Dermis microvascular lymphatic vessel endothelial cell (primary cell): ENCODE measurements around the gene LRRC1. TPM values are rescaled to one million over a fixed set of nuclear protein-coding genes. Genes with fewer than 3 reads are reported as not detected.

Source experiments
- DNase-seq, 2 donors: peaks; one replicate each; pipeline versions ENCODE4 v3.0.0 to v3.0.0-alpha.2; 2010; ENCODE audit warnings: low read depth in 2 of 2
- total RNA-seq: library from RNA; depleted of rRNA; stranded (reverse); fragments of >200 nt; gene quantifications from 2 replicates; pipeline ENCODE4 v1.2.1, GENCODE V29; 2014

Gene LRRC1
- total RNA-seq, 1 donor from 2014 or later, result 40.2 TPM

DNA sequence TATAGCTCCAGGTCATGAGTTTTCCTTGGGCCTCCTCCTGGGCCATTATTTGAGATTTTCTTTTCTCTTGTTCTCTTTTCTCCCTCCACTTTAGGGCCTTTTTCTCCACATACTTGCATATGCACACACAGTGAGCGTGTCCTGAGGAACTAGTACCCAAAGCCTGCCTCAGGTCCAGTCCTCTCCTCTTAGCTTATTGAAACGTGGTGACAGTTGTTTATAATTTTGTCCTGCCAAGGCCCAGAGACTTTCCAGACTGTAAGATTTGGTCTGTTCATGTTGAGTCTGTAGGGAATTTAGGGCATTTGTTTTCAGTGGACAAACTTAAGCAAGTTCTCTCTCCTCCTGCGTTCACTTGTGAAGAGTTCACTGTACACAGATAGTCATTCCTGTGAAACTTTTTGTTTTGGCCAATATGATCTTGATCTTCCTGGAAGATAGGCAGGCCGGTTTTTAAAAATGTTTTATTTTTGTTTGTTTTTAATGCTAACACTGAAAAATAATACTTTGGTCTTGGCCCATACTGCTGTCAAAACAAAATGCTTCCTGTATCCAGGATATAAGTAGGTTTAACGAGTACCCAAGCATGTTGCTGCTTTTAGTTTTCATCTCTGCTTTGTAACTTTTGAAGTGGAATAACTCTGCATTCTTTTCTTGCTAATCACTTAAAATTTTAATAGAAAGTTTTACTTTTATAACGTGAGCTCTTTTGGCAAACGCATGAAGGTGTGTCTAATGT, 20.7 kb downstream of the LRRC1 start:
- DNase-seq, result peak in 1 of 2 donors; percentile 82

DNA sequence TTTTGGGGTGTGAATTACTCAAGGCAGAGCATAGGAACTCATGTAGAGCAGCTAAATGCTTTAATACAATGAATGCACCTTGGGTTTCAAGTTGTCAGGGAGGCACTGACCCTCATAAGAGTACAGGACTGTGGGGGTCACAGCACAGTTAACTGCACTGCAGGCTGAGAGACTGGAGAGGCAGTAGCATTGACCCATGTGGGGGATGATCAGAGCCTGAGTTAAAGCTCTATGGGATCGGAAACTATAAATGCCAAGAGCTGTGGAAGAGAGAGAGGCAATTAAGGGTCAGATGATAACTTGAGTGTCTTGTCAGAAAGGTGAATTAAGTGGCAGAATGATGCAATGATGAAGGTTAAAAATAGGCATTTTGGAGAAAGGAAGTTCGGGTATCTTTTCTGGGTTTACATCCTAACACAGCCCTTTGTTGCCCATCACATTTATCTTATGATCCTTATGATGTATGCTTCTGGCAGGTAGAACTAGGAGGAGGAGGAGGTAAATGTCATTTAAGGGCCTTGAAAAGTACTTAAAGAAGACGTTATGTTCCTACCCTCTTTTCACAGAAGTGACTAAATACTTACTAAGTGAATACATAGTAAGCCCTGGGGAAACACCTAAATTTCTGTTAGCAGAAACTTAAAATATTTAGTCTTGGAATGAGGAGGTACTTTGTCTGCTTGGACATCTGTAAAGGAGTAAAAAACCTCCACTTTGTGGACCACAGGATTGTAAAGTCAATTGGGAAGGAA, 24.2 kb downstream of the LRRC1 start:
- no peak for DNase-seq

DNA sequence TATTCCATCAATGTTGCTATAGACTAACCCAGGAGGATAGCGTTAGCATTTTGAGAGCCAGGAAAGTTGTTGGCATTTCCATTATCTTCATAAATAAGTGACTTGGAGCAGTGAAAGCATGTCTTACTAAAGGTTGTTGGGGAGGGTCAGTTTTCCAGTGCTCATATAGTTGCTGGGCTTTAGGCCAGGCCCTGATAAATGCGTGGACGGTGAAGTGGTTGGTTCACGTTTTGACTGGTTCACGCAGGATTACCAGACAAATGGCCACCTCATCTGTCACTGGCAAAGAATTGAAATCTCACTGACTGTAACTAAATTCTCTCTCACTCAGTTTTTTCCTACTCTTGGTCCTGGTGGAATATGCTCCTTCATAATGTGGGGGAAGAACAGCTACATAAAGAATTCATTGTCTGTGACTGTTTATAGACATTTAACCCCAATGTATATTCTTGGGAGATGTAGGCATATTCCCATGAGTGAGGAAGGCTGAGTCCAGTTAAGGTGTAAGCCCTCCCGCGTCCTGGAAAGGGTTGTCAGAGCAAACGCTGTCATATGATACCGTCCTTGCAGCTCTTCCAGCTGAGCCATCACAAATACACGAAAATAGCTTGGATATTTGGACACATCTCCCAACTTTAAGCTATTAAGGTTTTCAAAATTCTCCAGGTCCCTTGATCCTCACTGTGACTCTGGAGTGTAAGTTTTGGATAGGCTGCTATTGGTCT, 27.8 kb downstream of the LRRC1 start:
- DNase-seq, result no peak

DNA sequence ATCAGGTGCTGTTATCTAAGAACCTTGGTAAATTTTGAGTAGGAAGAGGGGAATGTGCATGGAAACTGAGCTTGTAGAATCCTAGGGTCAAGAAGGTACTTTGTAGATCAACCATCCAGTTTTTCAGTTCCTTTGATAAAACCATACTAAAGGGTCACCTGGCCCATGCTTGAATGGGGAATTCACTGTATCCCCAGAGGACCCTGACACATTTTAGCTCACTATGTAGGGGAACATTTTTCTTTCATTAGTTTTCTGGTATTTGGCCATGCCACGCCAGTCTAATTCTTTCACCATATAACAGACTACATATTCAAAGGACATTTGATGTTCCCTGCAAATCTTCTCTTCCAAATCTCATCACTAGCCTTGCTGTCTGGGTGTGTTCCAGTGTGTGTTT, 29.9 kb downstream of the LRRC1 start:
- DNase-seq, result no peak

DNA sequence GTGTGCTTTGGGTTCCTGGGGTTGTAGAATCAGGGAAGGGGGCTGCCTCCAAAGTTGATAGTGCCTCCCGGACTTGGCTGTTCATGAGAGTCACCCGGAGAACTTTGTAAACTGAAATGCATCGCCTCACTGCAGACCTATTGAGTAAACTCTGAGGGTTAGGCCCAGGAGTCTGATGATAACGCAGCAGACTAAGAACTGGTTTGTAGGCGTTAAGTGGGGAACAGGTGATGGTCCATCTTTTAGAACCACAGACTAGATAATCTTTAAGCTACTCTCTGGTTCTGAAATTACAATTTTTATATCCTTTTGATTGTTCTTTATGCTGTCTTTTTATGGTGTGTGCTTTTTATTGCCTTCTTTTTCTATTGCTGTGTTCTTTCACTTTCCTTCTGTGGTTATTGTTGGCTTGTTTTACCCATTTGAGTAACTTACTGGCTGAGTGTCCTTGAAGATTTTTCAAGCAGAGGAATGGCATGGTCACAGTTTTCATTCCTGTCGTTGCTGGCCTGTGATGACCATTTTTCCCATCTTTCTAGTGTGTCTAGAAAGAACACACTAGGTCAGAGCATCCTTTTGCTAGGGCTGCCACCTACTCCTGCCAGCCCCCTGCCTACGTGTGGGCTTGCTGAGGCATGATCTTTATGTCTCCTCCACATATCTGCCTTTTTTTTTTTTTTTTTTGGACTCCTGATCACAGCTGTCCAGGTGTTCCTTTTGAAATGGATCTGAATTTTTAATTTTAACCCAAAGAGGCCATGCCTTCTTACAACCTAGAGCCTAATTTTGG, 30.9 kb downstream of the LRRC1 start:
- no peak for DNase-seq

DNA sequence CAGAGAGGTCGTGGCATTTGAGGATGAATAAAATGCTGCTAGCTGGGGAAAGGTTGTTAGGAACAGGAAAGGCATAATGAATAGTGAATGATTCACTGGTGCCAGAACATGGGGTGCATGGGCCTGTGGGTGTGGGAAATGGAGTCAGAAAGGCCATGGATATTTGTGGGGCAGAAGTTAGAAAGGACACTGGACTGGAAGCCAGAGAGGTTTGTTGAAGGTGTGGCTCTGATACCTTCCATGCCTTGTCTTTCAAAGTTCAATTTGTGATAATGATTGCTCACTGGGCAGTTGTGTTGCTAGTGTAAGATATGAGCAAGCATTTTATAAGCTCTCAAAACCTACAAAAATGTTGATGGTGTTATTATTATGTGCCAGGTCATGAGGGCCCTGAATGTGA, 32.7 kb downstream of the LRRC1 start:
- no peak for DNase-seq

DNA sequence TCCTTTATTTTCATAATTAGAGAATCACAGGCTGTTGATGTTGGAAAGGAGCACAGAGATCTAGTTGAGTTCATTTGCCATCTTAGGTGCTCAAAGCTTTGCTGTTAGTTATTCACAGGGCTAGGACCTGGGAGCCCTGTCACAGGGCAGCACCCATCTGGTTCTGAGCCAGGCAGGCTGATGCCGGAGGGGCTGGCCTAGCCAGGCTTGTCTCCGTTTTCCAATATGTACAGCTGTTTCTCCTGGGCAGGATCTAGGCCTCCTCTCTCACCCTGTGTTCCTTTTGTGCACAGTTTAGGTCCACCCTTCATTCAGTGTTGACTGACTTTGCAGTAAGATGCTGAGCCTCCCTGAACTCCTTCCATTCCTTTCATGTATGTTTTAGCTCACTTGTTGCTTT, 33.4 kb downstream of the LRRC1 start:
- no peak for DNase-seq

DNA sequence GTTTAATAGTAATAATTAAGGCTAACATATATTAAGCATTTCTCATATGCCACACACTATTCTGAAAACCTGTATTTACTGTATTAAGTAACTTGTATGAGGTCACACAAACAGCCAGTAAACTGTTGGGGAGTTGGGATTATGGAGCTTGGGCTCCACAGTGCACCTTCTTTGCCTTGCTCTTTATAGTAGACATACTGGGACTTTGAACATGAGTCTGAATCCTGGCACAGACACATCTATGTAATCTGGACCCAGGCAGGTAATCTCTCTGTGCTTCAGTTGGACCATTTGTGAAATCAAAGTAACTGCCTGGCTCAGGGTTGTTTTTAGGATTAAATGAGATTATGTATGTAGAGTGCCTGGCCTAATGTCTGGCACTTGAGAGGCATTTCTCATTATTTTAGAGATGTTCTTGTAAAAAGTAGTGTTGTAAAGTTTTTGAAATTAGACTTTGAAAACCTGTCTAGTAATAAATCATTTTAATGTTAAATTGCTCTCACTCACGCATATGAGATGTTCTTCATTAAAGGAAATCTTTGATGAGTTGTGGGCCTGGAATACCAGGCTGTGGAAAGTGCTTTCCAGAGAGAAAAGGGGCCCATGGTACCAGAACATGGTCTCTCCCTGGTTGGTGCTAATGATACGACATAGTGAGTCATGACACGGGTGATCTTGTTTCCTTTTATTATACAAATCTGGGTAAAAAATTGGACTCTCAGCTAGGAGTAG, 34.3 kb downstream of the LRRC1 start:
- peak in 1 of 2 donors; percentile 50 for DNase-seq

DNA sequence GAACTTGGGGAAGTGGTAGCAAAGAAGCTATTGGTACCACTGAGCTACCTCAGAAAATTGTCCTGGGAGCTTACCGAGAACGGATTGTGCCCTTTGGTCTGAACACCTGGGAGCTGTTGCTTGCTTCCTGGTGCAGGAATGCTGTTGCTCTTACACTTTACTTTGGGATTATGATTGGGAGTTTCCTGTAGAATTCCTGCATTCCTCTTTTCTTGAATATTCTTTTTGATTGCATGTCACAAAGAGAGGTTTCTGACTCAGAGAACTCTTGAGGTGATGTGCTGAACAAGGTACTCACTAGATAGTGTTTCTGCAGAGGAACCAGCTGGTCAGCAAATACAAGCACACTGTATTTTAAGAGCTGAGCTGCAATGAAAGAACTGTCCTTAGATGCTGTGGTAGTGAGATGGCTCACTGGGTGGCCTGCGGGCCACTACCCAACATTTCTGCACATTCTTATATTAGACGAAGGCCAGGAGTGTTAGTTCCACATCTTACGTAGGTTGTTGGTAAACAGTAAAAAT, 35.0 kb downstream of the LRRC1 start:
- no peak for DNase-seq

DNA sequence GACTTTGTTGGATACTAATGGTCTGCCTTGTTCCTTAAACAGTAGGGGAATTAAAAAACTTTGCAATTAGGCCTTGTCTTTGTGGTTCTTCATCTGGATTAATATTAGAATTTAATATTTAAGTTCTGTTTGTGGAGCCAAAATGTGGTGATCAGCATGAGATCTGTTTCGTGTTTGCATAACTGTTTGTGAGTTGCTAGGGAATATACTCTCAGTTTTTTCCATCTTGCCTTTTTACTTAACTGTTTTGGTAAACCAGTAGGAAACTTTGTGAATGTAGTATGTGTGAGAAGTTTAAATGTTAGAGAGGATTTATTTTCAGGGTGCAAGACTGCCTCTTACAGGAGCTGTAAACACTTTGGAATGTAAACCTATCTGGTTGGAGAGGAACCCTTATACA, 35.6 kb downstream of the LRRC1 start:
- DNase-seq, result peak in 1 of 2 donors; percentile 70

DNA sequence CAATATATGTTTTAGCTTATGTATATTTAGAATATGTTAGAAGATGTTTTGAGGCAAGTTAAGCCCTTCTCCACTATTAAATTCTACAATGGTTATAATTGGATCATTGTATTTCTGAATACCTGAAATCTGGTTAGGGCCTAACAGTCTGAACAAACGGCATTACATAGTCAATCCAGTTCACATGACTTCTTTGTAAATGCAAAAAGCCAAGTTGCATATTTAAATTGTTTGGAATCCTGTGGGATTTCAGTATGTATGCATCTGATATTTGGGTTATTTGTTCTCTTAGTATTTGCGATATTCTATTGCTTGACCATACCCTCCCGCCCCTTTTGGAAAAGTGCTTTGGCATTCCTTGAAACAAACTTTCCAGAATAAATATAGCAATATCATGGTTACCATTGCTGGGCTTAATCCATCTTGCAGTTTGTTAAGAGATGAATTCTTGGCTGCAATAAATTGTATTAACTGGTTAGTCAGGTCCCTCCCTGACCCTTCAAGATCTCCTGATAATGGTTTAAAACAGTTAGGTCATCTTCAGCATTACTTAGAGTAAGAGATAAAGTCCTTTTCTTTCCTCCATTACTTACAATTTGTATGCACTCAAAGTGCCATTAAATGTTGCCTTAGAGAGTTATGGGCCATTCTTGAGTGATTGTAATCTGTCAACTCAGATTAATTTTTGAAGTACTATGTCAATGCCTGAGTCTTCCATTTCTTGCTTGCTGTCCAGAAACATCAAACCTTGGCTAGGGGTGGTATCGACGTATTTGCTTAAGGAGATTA, 36.5 kb downstream of the LRRC1 start:
- DNase-seq, result no peak

DNA sequence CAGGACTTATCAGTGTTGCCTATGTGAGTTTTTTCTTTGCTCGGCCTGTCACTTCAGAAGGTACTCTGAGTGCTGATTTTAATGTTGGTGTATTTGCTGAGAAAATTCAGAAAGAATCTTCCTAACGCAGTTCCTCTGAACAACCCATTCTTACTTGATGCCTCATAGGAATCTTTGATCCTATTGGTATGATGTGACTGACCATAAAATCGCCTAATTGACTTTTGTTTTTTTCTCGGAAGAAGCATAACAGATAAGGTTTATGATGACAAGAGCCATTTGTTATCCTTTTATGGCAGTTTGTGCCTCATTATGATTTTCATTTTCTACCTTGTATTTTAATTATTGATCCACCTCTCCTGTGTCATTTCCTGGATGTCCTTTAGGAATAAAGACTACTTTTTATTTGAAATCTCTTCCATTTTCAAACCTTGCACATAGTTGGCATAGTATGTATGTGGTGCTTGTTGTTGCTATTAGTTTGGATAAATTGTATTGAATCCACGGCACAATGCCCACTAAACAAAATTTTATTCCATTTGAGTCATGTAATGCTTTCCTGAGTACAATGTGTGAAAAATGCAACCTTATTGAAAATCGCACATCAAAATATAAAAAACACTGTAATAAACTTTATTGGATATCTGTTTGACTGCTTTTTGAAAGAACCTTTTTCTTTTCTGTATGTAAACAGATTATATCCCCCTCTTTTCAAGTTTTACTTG, 37.3 kb downstream of the LRRC1 start:
- peak in 1 of 2 donors; percentile 70 for DNase-seq

DNA sequence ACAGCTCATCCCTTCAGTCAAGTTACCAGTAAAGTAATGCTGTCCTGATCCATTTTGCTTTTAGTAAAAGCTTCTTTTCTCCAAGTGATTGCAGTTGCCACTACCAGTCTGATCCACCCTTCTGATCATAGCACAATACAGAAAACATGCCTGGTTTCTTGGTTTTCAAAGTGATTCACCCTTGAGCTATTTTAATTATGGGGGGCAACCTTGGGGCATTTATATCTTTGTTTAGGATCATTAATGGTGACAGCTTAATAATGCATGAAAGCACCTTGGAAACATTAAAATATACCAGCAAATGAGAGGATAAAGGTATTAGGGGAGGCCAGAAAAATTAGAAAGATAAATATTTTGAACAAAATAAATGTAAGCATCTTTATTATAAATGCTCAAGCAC, 38.4 kb downstream of the LRRC1 start:
- DNase-seq, result no peak

DNA sequence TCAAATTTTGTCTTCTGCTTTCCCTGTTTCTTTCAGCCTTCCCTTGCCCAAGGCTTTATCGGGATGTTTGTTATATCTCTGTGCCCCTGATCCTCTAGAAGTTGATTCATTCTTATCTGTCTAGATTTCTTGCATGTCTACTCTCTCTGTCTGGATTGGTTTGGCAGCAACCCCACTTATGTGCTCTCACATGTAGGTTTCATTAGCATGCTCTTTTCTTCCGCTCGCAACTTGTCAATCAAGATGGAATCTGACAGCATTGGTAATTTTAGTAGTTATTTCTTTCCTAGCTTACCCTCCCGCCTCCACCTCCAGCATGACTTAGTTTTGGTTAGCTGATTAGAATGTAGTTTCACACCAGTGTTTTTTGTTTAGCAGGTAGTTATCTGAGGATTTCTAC, 39.3 kb downstream of the LRRC1 start:
- no peak for DNase-seq

DNA sequence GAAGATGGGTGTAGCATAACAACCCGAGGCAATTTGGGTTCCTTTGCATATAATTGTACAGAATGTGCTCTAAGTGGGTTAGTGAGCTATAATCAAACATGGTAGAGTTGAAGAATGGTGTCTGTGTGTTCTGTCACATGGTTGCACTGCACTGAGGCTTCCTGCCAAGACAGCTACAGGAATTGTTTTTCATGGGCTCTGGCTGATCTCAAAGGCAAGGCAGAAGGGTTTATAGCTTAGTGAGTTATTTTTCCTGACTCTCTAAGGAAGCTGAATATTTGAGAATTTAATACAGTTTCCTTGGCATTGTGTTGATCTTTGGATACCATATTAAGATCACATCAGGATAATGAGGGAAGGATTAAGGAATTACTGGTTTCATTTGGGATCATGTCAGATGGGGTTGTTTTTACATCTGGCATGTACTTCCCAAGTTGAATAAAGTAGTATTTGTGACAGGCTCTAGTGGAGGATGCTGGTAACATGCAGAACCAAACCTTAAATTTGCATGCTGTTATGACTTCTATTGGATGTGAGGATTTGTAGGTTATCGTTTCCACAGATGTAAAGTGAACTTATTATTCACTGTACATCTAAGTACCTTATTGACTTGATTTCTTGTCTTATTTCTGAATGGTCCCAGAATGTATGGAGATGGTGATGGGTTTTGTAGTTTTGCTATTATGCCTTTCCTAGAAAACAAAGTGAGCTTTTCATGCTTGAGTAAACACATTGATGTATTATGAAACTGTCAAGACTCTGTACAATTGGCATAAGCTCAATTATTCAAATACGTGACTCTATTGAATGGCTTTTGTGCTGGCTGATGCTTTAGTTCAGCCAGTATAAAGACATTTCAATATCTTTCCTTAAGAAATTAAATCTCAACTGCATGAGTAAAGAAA, 43.3 kb downstream of the LRRC1 start:
- peak in 1 of 2 donors; percentile 79 for DNase-seq

DNA sequence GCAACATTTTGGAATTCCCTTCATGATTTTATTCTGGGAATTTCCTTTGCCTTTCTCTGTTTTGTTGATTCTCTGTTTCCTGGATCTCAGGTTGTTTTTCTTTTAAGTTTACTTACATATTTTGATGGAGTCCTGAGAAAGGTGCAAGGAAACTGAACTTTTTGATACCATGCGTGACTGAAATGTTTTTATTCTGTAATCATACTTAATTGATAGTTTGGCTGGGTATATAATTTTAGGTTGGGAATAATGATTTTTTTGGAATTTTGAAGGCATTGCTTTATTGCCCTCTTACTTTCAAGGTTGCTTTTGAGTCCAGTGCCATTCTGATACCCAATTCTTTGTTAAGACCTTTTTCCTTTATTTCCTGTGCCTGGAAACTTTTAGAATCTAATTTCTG, 45.2 kb downstream of the LRRC1 start:
- no peak for DNase-seq

DNA sequence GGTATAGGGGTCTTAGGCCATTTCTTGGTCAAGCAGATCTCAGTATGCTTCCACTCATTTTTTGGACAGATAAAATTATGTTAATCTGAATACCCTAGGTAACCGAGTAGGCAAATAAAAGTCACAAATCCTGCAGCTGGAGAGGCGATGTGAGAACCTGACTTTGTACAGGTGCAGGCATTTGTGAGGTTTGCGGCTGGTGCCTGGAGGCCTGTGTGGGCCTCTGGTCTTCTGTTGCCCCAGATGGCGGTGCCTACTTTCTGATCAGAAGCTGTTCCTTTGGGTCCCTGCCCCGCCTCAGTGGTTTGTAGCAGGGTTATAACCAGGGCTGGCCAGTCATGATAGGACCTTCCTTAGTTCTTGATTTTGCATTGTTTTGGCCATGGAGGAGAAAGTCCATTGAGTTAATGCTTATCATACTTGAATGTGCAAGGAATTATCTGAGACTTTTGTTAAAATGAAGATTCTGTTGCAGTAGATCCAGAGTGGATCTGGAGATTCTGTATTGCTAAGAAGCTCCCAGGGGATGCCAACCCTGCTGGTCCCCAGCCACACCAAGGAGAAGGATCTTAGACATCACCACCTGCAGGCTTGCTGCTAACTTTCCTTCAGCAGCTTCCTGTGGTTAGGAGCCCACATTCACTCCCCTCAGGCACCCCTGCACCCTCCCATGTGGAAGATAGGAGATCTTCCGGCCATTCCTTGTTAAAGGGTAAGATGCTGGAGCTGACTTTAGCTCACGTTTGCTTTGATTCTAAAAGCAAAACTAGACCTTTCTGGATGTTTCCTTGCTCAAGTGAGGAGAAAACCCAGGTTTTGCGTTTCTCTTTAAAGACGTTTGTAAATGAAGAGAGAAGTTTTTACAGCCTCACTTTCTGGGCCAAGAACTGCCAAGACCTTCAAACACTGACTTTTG, 50.7 kb downstream of the LRRC1 start:
- no peak for DNase-seq
